Measurements from ENCODE around the gene STPG4.

The STPG4 gene

DNA sequence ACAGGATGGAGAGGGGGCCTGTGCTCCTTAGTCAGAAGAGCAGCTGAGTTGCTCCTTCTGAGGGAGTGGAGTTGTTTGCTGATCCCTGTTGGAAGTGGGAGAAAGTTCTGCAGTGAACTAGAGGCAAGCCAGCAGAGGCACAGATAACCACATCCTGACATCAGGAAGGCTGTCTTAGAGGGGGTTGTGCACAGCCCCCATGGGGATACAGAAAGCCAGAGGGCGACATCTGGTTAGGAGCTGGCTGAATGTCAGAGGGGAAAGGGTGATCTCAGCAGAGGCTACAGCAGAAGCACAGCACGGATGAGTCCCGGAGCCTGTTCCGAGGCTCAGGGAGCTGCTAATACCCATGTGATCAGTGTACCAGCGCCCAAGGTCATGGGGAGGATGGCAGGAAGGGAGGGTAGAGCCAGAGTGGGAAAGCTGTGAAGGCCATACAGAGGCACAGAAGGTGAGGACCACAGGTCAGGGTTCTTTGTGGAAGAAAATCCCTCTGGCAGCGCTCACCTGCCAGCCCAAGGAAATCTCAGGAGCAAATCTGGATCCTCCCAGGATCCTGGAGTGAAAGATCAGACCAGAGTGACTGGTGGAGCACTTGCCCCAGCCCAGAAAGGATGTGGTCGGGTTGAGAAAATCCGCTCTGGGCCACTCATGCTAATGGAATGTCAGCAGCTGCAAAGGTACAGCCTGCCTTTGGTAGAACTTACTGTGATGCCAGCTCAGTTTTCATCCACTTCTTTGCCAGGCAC, 111.8 kb downstream of the STPG4 start:
- no peak overlapping the region for H3K4me3 Mint-ChIP-seq

DNA sequence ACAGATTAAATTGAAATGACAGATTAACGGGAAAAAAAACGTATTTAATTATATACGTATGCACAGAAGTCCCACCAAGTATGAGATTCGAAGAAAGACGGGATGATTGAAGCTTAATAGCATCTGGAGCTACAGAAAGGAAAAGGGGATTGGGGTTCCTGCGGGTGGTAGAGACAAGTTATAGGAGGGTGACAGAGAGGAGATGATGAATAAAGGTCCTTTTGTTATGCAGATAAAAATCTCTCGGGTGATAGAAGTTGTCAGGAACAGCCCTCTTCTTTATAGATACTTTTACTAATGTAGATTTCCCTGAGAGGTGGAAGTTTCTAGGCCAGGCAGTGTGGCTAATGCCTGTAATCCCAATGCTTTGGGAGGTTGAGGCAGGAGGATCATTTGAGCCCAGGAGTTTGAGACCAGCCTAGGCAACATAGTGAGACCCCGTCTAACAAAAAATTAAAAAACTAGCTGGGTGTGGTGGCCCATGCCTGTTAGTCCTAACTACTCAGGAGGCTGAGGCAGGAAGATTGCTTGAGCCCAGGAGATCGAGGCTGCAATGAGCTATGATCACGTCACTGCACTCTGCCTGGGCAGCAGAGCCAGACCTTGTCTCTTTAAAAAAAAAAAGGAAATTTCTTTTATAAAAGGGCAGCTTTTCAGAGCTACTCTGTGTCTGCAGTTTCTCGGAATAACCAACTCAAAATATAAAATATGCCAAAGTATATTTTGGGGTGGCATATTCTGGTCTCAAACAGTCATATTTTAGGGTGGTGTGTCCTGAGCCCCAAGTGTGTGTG, 113.0 kb downstream of the STPG4 start:
- peaks cover 25% of the 10 kb centered on the region for H3K36me3 Mint-ChIP-seq
- H3K9me3 Mint-ChIP-seq, result no peaks in the 10 kb centered on the region
- DNase-seq, result no peak
- H3K27me3 Mint-ChIP-seq, result no peaks in the 10 kb centered on the region
- no peak overlapping the region for H3K4me3 Mint-ChIP-seq
- H3K4me1 Mint-ChIP-seq, result peaks cover 20% of the 10 kb centered on the region
- CTCF ChIA-PET, result interaction anchor here (1.1 kb wide), 1 partner anchor 15 kb away, joined by 3 read pairs; no protein-coding TSS in a partner anchor
- peak overlapping the region; percentile 6 for H3K27ac Mint-ChIP-seq

More for the DNA sequence above, 111.8 kb downstream of the STPG4 start:
- Mint-ChIP-seq H3K36me3 (peaks cover 24% of the 10 kb centered on the region), H3K27me3 (no peaks in the 10 kb centered on the region), H3K27ac (peak overlapping the region; percentile 7), H3K4me1 (peaks cover 16% of the 10 kb centered on the region), H3K9me3 (no peaks in the 10 kb centered on the region)
- CTCF ChIA-PET, result no interaction called here
- no peak for DNase-seq

DNA sequence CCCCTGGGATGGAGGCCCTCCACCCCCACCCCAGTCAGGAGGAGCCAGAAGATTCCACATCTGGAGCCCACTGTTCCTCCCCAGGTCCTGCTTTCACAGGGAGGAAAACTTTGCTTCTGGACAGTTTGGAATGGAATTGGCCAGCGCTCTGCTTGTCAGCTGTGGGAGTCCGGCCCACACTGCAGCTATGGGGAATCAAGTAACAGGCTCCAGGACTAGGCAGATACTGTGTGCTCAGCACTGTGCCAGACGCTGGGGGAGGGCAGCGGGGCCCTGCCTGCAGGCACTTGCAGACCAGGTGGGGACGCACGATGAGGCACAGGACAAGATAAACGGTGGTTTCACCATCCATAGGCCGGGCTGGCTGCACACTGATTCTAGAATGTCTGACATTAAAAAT, 114.0 kb downstream of the STPG4 start:
- no peaks in the 10 kb centered on the region for H3K27me3 Mint-ChIP-seq
- H3K36me3 Mint-ChIP-seq, result peaks cover 30% of the 10 kb centered on the region
- DNase-seq, result no peak

DNA sequence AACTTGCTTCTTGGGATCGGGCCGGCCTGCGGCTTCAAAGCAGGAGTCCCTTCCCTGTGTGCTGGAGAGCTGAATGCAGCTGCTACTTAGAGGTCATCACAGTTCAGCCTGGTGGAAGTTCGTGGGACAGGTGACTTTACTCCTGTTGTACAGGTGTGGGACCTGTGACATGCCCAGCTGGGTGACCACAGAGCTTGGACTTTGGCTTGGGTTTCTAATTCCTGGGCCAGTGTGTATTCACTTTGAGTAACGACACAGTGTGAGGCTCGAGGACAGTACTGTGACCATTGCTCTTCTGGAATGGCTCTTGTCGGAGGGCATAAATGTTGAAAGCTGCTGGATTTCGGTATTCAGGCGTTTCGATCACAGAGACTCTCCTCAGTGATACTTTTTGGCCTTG, 114.5 kb downstream of the STPG4 start:
- Mint-ChIP-seq H3K4me3 (no peak overlapping the region), H3K9me3 (no peaks in the 10 kb centered on the region), H3K4me1 (peaks cover 32% of the 10 kb centered on the region), H3K27ac (peak overlapping the region; percentile 58), H3K36me3 (peaks cover 29% of the 10 kb centered on the region), H3K27me3 (no peaks in the 10 kb centered on the region)
- DNase-seq, result no peak
- CTCF ChIA-PET, result interaction anchor here (1.0 to 1.5 kb wide), 2 partner anchors 19 to 231 kb away, joined by 3 read pairs; no protein-coding TSS in a partner anchor

More for the DNA sequence above, 114.0 kb downstream of the STPG4 start:
- Mint-ChIP-seq H3K4me1 (peaks cover 29% of the 10 kb centered on the region), H3K27ac (no peak overlapping the region), H3K9me3 (no peaks in the 10 kb centered on the region), H3K4me3 (no peak overlapping the region)
- CTCF ChIA-PET, result interaction anchor here (1.0 to 1.5 kb wide), 2 partner anchors 20 to 231 kb away, joined by 3 read pairs; no protein-coding TSS in a partner anchor

DNA sequence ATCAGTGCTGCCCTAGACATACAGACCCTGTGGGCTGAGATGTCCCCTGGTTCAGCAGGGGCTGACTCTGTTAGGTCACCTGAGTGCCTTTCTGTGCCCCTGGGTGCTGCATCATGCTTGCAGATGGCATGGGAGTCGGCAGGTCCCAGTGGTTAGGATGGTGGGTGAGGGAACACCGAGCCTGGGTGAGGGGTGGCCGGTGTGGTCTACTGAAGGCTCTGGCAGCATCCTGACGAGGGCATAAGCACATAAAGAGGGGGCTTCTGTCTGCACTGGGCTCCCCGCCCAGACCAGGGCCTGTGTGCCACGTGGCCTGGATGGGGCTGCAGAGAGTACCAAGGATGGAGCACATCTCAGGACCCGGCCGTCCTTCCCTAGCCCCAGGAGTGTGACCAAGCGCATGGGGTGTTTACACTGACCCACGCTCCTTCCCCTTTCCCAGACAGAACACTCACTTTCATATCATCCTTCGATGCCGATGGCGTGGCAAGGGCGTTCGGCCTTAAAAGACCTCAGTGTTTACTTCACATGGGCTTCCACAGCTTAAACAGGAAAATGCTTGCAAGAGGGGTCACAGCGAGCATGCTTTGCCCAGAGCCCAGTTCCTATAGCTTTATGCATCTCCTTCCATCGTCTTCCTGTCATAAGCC, 115.1 kb downstream of the STPG4 start:
- no peak overlapping the region for H3K4me3 Mint-ChIP-seq
- CTCF ChIA-PET, result interaction anchor here (1.0 to 1.5 kb wide), 2 partner anchors 19 to 232 kb away, joined by 3 read pairs; no protein-coding TSS in a partner anchor
- peaks cover 28% of the 10 kb centered on the region for H3K36me3 Mint-ChIP-seq
- H3K27ac Mint-ChIP-seq, result peak overlapping the region; percentile 85
- no peaks in the 10 kb centered on the region for H3K9me3 Mint-ChIP-seq
- peaks cover 38% of the 10 kb centered on the region for H3K4me1 Mint-ChIP-seq
- DNase-seq, result no peak
- no peaks in the 10 kb centered on the region for H3K27me3 Mint-ChIP-seq

DNA sequence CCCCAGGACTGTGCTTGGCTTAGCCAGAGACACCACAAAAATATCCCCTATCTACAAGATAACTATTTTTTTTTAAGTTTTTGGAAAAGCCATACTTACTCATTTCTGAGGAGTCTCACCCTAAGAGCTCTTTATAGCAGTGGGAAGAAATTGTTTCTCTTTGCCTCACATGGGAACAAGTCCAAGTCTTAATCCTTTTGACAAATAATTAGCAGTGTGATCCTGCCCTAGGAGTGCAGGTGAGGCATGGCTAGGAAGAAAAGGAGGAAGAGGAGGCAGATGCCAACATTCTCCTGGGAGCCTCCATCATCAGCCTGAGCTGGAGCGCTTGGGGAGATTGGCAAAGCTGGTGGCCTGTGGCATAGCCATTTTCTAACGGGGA, 115.6 kb downstream of the STPG4 start:
- H3K27me3 Mint-ChIP-seq, result no peaks in the 10 kb centered on the region
- CTCF ChIA-PET, result no interaction called here

DNA sequence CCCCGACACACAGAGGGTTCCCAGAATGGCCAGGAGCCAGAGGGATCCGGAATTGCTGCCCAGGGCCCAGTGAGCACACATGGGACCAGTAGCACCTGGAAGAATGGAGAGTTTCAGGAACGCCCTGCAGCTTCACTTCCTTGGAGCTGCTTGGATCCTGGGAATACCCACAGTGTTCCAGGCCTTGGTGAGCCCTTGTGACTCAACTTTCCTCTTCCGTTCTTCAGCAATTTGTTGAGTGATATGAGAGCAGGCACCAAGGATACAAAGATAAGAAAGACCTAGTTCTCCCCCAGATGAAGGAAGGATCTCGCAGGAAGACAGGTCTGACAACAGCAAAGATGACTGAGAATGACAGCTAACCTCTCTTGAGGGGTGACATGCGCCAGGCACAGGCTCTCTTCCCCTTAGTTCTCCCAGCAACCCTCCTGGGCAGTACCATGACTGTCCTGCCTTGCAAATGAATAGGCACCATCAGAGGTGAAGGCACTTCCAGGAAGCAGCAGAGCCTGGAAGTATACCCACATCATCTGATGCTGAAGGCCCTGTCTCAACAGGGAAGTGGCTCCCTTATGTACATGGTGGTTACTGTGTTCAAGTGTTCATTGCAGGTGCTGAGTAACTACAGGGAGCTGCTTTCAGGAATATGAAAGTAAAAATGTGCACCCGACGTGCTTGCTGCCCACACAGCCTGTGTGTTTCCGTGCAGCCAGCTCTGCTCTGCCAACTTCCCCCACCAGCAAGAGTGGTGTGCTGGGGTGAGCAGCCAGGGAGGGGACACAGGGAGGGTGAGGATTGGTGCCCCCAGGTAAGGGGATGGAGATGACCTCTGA, 116.2 kb downstream of the STPG4 start:
- peaks cover 21% of the 10 kb centered on the region for H3K36me3 Mint-ChIP-seq
- peaks cover 38% of the 10 kb centered on the region for H3K4me1 Mint-ChIP-seq
- H3K9me3 Mint-ChIP-seq, result no peaks in the 10 kb centered on the region
- peak; percentile 48 for DNase-seq
- no peak overlapping the region for H3K4me3 Mint-ChIP-seq
- H3K27ac Mint-ChIP-seq, result peak overlapping the region; percentile 85
- H3K27me3 Mint-ChIP-seq, result no peaks in the 10 kb centered on the region
- CTCF ChIA-PET, result no interaction called here

More for the DNA sequence above, 115.6 kb downstream of the STPG4 start:
- H3K36me3 Mint-ChIP-seq, result peaks cover 27% of the 10 kb centered on the region
- H3K4me1 Mint-ChIP-seq, result peaks cover 41% of the 10 kb centered on the region
- peak overlapping the region; percentile 85 for H3K27ac Mint-ChIP-seq
- H3K4me3 Mint-ChIP-seq, result no peak overlapping the region
- H3K9me3 Mint-ChIP-seq, result no peaks in the 10 kb centered on the region
- DNase-seq, result no peak

DNA sequence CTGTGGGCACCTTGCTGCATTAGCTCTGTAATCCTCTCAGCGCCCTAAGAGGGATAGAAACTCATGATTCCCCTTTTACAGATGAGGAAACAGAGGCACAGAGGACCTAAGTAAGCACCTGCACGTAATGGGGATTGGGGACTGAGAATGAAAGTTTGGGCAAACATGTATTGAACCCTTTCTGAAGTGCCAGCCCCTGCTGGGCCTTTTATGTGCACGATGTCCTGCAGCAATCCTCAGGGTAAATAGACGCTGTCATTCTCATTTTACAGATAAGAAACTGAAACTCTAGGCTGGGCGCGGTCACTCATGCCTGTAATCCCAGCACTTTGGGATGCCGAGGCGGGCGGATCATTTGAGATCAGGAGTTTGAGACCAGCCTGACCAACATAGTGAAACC, 117.4 kb downstream of the STPG4 start:
- H3K4me1 Mint-ChIP-seq, result peaks cover 38% of the 10 kb centered on the region
- H3K27me3 Mint-ChIP-seq, result no peaks in the 10 kb centered on the region
- H3K36me3 Mint-ChIP-seq, result peaks cover 24% of the 10 kb centered on the region
- DNase-seq, result no peak
- H3K9me3 Mint-ChIP-seq, result no peaks in the 10 kb centered on the region
- no peak overlapping the region for H3K4me3 Mint-ChIP-seq
- CTCF ChIA-PET, result interaction anchor here (0.7 to 1.1 kb wide), 3 partner anchors 10 to 50 kb away, joined by 3 to 4 read pairs (median 4); no protein-coding TSS in a partner anchor
- no peak overlapping the region for H3K27ac Mint-ChIP-seq
